HepG2 (cell line): ENCODE measurements around the gene RINL. TPM values are rescaled to one million over a fixed set of nuclear protein-coding genes. Genes with fewer than 3 reads are reported as not detected.
A peak's percentile ranks its signal among the peaks of the same experiment; 100 is the strongest.

Source experiments
- ELF3 ChIP-seq: IDR thresholded peaks from 2 replicates; pipeline ENCODE4 v1.6.1; 2016; ENCODE audit warnings: missing genetic modification reagents, missing compliant biosample characterization
- MAF1 ChIP-seq: sonication (generic); formaldehyde crosslinking; IDR thresholded peaks from 2 replicates; pipeline ENCODE4 v1.5.0; 2020; ENCODE audit warnings: missing genetic modification reagents, borderline replicate concordance
- MXD4 ChIP-seq: IDR thresholded peaks from 2 replicates; pipeline ENCODE4 v1.6.1; 2016; ENCODE audit warnings: mild to moderate bottlenecking, missing biosample characterization, missing genetic modification reagents
- RBFOX2 ChIP-seq: fragments of 200-400 bp; formaldehyde crosslinking; IDR thresholded peaks from 2 replicates; pipeline ENCODE4 v1.6.1; 2017; ENCODE audit warnings: low read depth, mild to moderate bottlenecking, low read length
- SYNCRIP ChIP-seq: fragments of 200-400 bp; formaldehyde crosslinking; IDR thresholded peaks from 2 replicates; pipeline ENCODE4 v1.6.1; 2018; ENCODE audit warnings: mild to moderate bottlenecking, low read depth, low read length; ENCODE audit not compliant: insufficient read depth
- ZBTB43 ChIP-seq: sonication (generic); formaldehyde crosslinking; conservative IDR thresholded peaks from 2 replicates; pipeline ENCODE4 v1.4.0; 2020; ENCODE audit warnings: missing genetic modification reagents
- ZNF121 ChIP-seq: sonication (generic); formaldehyde crosslinking; IDR thresholded peaks from 2 replicates; pipeline ENCODE4 v1.5.0; 2020; ENCODE audit warnings: mild to moderate bottlenecking, missing genetic modification reagents
- ZNF737 ChIP-seq: sonication (generic); formaldehyde crosslinking; IDR thresholded peaks from 2 replicates; pipeline ENCODE4 v1.5.0; 2020; ENCODE audit warnings: missing genetic modification reagents, mild to moderate bottlenecking, borderline replicate concordance
- ZNF768 ChIP-seq: sonication (generic); formaldehyde crosslinking; IDR thresholded peaks from 2 replicates; pipeline ENCODE4 v1.4.0; 2020; ENCODE audit warnings: missing genetic modification reagents
- polyA plus RNA-seq, 8 experiments: library from polyadenylated mRNA; depleted of rRNA in 3 of 8; stranded (reverse) in 7 of 8; unstranded in 1 of 8; fragments of >200 nt; fragmentation: Illumina TruSeq in 4 of 8; extraction: Trizol in 4 of 8; gene quantifications; 2 replicates each; pipeline versions ENCODE4 v1.2.1 to v1.2.3, GENCODE V29; 2011 to 2016; ENCODE audit warnings: low read depth in 4 of 8, missing spikeins in 1 of 8, mixed read lengths in 1 of 8; ENCODE audit not compliant: insufficient read depth in 1 of 8
- total RNA-seq, 5 experiments: library from RNA; depleted of rRNA; stranded (reverse); fragments of >200 nt; fragmentation: Illumina TruSeq; extraction: Trizol; gene quantifications; 2 replicates each; pipeline ENCODE4 v1.2.3, GENCODE V29; 2016; ENCODE audit warnings: low read depth in 1 of 5
- TF ChIP-seq, protein P1 (sequence below): sonication (generic); formaldehyde crosslinking; IDR thresholded peaks from 2 replicates; pipeline ENCODE4 v1.5.0; 2020; ENCODE audit warnings: missing genetic modification reagents, mild to moderate bottlenecking, borderline replicate concordance
- TF ChIP-seq, protein P2 (sequence below): sonication (generic); formaldehyde crosslinking; IDR thresholded peaks from 2 replicates; pipeline ENCODE4; 2020; ENCODE audit warnings: missing genetic modification reagents, mild to moderate bottlenecking, borderline replicate concordance
- TF ChIP-seq, protein P3 (sequence below): sonication (generic); formaldehyde crosslinking; IDR thresholded peaks from 2 replicates; pipeline ENCODE4 v1.8.0; 2023; ENCODE audit warnings: mild to moderate bottlenecking, missing genetic modification reagents
- TF ChIP-seq, protein P4 (sequence below): sonication (generic); formaldehyde crosslinking; IDR thresholded peaks from 2 replicates; pipeline ENCODE4 v1.5.0; 2020; ENCODE audit warnings: mild to moderate bottlenecking, missing genetic modification reagents
- TF ChIP-seq, protein P5 (sequence below): sonication (generic); formaldehyde crosslinking; conservative IDR thresholded peaks from 2 replicates; pipeline ENCODE4 v1.8.0; 2022; ENCODE audit warnings: mild to moderate bottlenecking, moderate library complexity, missing genetic modification reagents

The RINL gene
- total and polyA plus RNA-seq, 2 of the 13 experiments (the other 11 are each of a cell fraction or from before 2014, with no cell fraction given): 11.4 to 18.0 TPM

DNA sequence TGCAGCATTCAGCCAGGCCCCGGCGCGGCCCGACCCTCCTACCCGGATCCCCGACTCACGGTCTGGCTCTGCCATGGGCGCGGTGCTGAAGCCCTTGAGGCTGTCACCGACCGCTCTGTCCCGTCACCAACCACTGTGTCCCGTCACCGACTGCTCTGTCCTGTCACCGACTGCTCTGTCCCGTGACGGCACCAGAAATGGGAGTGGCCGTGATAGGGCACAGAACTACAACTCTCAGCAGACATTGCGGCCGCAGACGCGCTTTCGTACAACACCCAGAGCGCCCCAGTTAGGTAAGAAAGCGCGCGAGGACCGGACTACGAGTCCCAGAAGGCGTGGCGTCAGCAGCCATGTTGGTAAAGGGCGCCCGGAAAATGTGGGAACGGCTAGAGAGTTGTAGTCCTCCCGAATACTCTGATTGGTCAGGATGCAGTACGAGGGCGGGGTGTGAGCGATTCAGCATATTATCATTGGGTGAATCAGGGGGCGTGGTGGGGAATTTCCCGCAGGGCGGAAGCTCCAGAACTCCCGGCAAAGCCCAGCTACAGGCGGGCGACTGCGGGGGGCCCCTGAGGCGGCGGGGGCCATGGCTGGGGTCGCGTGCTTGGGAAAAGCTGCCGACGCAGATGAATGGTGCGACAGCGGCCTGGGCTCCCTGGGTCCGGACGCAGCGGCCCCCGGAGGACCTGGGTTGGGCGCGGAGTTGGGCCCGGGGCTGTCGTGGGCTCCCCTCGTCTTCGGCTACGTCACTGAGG, 21.5 kb upstream of the RINL start, which contains the start of the genes NFKBIB and SIRT2 (continued):
- TF ChIP-seq SYNCRIP: no peak
- no peak for TF ChIP-seq ELF3 (CRISPR knock-in tag)
- TF ChIP-seq, protein P1, sequence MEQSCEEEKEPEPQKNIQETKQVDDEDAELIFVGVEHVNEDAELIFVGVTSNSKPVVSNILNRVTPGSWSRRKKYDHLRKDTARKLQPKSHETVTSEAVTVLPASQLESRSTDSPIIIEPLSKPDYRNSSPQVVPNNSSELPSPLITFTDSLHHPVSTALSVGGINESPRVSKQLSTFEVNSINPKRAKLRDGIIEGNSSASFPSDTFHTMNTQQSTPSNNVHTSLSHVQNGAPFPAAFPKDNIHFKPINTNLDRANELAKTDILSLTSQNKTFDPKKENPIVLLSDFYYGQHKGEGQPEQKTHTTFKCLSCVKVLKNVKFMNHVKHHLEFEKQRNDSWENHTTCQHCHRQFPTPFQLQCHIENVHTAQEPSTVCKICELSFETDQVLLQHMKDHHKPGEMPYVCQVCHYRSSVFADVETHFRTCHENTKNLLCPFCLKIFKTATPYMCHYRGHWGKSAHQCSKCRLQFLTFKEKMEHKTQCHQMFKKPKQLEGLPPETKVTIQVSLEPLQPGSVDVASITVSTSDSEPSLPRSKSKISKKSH (CRISPR knock-in tag): peak; percentile 77; the same call in 1 of the 2 replicates
- peak; percentile 71 for TF ChIP-seq MXD4 (CRISPR knock-in tag)
- TF ChIP-seq ZNF737: no peak
- TF ChIP-seq, protein P2, sequence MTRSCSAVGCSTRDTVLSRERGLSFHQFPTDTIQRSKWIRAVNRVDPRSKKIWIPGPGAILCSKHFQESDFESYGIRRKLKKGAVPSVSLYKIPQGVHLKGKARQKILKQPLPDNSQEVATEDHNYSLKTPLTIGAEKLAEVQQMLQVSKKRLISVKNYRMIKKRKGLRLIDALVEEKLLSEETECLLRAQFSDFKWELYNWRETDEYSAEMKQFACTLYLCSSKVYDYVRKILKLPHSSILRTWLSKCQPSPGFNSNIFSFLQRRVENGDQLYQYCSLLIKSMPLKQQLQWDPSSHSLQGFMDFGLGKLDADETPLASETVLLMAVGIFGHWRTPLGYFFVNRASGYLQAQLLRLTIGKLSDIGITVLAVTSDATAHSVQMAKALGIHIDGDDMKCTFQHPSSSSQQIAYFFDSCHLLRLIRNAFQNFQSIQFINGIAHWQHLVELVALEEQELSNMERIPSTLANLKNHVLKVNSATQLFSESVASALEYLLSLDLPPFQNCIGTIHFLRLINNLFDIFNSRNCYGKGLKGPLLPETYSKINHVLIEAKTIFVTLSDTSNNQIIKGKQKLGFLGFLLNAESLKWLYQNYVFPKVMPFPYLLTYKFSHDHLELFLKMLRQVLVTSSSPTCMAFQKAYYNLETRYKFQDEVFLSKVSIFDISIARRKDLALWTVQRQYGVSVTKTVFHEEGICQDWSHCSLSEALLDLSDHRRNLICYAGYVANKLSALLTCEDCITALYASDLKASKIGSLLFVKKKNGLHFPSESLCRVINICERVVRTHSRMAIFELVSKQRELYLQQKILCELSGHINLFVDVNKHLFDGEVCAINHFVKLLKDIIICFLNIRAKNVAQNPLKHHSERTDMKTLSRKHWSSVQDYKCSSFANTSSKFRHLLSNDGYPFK (CRISPR knock-in tag): peak; percentile 79; the same call in 1 of the 2 replicates
- peak; percentile 85 for TF ChIP-seq RBFOX2
- TF ChIP-seq, protein P3, sequence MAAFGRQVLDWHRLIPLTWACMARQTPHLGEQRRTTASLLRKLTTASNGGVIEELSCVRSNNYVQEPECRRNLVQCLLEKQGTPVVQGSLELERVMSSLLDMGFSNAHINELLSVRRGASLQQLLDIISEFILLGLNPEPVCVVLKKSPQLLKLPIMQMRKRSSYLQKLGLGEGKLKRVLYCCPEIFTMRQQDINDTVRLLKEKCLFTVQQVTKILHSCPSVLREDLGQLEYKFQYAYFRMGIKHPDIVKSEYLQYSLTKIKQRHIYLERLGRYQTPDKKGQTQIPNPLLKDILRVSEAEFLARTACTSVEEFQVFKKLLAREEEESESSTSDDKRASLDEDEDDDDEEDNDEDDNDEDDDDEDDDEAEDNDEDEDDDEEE: no peak
- TF ChIP-seq, protein P4, sequence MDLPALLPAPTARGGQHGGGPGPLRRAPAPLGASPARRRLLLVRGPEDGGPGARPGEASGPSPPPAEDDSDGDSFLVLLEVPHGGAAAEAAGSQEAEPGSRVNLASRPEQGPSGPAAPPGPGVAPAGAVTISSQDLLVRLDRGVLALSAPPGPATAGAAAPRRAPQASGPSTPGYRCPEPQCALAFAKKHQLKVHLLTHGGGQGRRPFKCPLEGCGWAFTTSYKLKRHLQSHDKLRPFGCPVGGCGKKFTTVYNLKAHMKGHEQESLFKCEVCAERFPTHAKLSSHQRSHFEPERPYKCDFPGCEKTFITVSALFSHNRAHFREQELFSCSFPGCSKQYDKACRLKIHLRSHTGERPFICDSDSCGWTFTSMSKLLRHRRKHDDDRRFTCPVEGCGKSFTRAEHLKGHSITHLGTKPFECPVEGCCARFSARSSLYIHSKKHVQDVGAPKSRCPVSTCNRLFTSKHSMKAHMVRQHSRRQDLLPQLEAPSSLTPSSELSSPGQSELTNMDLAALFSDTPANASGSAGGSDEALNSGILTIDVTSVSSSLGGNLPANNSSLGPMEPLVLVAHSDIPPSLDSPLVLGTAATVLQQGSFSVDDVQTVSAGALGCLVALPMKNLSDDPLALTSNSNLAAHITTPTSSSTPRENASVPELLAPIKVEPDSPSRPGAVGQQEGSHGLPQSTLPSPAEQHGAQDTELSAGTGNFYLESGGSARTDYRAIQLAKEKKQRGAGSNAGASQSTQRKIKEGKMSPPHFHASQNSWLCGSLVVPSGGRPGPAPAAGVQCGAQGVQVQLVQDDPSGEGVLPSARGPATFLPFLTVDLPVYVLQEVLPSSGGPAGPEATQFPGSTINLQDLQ (CRISPR knock-in tag): no peak
- peak; percentile 100 for TF ChIP-seq ZNF121
- TF ChIP-seq MAF1 (CRISPR knock-in tag): no peak
- TF ChIP-seq, protein P5, sequence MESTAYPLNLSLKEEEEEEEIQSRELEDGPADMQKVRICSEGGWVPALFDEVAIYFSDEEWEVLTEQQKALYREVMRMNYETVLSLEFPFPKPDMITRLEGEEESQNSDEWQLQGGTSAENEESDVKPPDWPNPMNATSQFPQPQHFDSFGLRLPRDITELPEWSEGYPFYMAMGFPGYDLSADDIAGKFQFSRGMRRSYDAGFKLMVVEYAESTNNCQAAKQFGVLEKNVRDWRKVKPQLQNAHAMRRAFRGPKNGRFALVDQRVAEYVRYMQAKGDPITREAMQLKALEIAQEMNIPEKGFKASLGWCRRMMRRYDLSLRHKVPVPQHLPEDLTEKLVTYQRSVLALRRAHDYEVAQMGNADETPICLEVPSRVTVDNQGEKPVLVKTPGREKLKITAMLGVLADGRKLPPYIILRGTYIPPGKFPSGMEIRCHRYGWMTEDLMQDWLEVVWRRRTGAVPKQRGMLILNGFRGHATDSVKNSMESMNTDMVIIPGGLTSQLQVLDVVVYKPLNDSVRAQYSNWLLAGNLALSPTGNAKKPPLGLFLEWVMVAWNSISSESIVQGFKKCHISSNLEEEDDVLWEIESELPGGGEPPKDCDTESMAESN (CRISPR knock-in tag): no peak
- TF ChIP-seq ZBTB43 (CRISPR knock-in tag): no peak; the same call in 1 of the 2 replicates
- TF ChIP-seq ZNF768 (CRISPR knock-in tag): peak; percentile 23; the same call in 1 of the 2 replicates
